Posterior cingulate gyrus (tissue), 11 donors: Measurements from ENCODE around the gene PCARE.

Experiments used
- DNase-seq, 10 donors: peaks; one replicate each; pipeline versions ENCODE4 v3.0.0 to v3.0.0-alpha.2; 2020 to 2021; ENCODE audit warnings: mixed read lengths in 3 of 10
- intact Hi-C: fragments of 100-400 bp; cut with DNase I; formaldehyde crosslinking; loops from one replicate; pipeline ENCODE4 v1.15.1; 2023

Gene PCARE

DNA sequence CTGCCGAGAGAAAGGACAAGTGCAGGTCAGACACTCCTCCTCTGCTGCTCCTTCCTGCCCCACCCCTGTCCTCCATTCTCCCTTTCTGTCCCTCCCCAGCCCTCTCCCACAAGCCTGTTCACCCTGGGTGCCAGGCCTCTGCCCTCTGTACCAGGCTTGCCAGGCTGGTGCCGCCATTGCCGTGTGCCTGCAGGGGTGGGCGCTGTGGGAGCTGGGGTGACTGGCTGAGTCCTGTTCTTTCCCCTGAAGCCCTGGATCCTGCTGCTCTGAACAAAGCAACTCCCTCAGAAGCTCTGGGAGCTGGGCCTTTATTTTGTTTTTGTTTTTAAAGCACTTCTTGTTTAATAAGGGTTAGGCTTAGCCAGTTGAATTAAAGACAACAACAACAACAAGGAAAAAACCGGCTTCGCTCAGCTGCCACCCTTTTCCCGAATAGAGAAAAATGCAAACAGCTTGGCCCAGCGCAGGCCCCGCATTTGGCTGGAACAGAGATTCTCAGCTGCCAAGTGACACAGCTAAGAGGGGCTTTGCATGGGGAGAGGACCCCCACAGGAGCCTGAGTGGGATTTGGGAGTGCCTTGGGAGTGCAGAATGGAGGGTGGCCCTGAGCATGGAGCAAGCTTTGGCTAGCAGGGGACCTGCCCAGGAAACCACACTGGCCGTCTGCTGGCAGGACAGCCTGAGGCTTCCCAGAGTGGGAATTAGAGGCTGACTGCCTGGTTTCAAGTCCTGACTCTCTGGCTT is 9.1 kb downstream of the PCARE start:
- intact Hi-C loops = loop anchor here (10.0 kb wide), 1 partner anchor 130 kb away; no protein-coding TSS in a partner anchor

DNA sequence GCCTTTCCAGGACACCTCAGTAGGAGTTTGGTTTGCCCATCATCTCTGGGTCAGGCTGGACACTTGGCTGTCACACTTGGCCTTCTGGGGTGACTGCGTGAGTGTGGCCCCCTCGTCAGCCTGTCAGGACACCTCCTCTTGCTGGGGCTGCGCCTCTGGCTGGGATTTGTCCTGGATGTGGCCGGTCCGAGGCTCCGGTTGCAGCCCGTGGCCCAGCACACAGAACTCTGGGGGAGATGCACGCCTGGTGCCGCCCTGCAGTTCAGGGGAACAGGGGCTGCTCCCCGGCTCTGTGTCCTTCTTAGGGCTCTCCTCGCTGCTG is 9.6 kb downstream of the PCARE start:
- intact Hi-C loops = loop anchor here (10.0 kb wide), 1 partner anchor 130 kb away; no protein-coding TSS in a partner anchor
- peak in 1 of 10 donors; percentile 21 for DNase-seq

More for the DNA sequence above, 9.1 kb downstream of the PCARE start:
- DNase-seq = peak; percentile 35 to 91 (median 58)

DNA sequence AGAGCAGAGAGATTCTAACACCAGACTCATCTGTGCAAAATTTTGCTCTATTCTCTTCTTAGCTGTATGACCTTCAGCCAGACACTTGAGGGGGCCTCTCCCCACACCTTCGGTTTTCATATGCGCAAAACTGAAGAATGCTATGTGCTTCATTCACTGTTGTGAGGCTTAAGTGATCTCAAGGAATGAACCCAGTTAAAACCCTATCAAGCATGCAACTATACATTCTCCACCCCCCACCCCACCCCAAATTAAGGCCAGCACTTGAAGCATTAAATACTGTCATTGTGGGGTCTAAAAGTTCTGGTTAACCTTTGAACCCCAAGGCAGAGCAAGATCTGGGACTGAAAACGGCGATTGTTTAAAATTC is 10.0 kb downstream of the PCARE start:
- intact Hi-C loops = loop anchor here (10.0 kb wide), 1 partner anchor 130 kb away; no protein-coding TSS in a partner anchor
- DNase-seq = no peak

DNA sequence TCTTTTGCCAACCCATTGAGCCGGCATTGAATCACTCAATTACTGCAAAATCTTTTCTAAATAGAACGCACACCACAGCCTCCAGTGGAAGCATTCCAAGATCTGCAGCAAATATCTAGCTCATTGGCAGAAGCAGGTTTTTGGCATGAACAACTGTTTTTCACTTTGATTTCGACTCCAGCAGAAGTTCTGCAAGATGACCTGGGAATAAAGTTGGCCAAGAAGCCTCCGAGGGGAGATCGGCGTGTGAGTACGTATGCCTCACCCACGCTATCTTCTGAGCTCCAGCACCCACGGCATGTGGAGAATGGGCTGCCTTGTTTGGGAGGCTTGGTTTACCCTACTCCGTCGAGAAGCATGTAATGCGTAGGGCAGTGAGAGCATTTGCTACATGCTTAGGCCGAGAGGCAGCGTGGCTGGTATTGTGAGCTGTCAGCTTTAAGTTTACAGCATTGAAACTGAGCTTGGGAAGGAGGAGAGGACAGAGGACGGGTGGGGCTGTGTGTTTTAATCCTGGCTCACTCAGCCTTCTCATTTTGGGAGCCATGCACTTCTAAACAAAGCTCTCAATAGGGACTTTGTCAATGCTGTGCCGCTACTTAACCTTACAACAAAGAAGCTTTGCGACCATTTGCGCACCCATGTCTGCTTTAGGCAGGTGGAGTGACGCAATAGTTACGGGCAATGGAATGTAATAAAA is 10.5 kb downstream of the PCARE start:
- intact Hi-C loops = loop anchor here (10.0 kb wide), 1 partner anchor 131 kb away; no protein-coding TSS in a partner anchor

DNA sequence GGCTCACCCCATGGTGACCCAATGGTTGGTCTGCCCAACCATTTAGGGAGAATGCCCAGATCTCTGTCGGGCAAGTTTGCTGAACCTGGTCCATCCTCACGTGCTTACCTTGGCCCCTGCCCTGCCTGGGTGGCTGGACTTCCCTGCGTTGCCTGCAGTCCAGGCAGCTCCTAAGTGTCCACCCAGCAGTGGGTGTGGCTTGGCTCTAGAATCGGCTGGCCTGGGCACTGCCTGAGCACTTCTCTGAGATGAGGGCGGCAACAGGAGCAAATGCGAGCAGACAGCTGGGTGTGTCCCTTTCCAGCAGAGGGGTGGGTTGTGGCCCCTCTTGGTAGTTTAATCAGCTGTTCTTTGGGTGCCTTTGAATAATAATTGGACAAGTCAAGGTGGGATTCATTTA is 11.3 kb downstream of the PCARE start:
- intact Hi-C loops = loop anchor here (10.0 kb wide), 1 partner anchor 132 kb away; no protein-coding TSS in a partner anchor
- peak in 3 of 10 donors; percentile 26 to 89 (median 86) for DNase-seq

More for the DNA sequence above, 10.5 kb downstream of the PCARE start:
- peak in 5 of 10 donors; percentile 23 to 90 (median 42) for DNase-seq

DNA sequence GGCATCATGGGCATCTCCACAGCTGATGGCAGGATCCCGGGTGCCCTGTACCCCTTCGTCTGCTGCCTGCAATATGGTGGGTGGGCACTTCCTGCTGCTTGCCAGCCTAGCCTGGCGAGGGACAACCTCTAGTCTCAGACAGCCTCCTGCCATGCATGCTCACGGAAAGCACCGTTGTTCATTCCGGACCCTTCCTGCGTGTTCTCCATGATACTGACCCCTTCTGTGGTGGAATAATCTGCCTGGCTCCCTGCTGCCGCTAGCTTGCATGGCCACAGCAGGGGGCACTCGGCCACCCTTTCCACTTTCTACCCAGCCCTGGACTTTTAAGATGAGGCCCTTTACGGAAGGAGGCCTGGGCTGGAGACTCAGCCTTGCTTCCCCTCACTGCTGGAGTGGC is 12.0 kb downstream of the PCARE start:
- no peak for DNase-seq
- intact Hi-C loops = loop anchor here (10.0 kb wide), 1 partner anchor 132 kb away; no protein-coding TSS in a partner anchor

DNA sequence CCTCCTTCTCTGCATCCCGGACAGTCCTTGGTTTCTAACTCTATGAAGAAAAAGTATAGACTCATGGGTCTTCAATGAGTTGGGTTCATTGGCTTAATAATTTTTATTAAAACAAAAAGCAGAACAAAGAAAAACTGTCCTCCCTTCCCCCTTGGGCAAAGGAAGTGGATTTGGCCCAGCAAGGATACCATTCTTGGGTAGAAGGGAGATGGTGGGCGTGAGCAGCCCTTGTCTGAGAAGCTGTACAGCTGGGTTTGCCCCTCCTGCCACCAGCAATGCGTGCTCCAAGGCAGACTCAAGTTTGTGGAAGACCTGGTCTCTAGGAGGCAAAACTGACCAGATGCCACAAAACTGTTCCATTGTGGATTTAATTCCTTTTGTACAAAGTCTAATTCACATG is 12.7 kb downstream of the PCARE start:
- intact Hi-C loops = loop anchor here (10.0 kb wide), 1 partner anchor 133 kb away; no protein-coding TSS in a partner anchor
- DNase-seq = no peak

DNA sequence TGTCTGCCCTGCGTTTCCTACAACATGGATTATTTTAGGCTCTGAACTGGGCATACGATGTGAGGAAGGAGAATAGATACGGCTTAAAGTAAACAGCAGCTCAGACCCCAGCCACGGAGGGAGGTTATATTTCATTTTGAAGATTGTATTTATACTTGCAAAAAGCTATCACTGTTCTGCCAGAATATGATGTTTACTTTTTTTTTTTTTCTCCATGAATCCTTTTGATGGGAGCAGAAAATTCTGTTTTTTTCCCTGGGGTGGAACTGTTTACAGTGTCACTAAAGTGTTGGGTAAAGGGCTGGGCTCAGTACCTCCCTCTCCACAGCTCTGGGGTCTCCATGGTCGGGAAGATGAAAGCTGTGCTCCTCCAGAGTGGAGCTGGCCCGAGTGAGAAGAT is 13.1 kb downstream of the PCARE start:
- no peak for DNase-seq
- intact Hi-C loops = loop anchor here (10.0 kb wide), 1 partner anchor 134 kb away; no protein-coding TSS in a partner anchor

DNA sequence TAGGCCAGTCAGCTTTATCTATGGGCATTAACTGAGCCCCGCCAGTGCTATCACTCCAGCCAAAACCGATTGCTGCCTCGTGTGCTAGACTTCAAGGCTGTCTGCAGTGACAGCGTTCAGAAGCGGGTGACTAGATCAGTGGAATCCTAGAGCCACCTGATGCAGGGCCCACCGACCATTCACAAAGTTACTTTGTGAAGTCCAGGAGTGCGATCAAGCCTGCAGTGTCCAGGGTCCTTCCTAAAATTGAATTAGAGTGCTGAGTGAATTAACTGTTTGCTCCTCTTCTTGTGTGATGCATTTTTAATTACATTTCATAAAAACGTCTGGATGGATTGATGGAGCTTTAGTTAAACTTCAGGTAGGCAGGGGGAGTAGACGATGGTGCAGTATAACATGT is 13.9 kb downstream of the PCARE start:
- intact Hi-C loops = loop anchor here (10.0 kb wide), 1 partner anchor 134 kb away; no protein-coding TSS in a partner anchor
- no peak for DNase-seq

DNA sequence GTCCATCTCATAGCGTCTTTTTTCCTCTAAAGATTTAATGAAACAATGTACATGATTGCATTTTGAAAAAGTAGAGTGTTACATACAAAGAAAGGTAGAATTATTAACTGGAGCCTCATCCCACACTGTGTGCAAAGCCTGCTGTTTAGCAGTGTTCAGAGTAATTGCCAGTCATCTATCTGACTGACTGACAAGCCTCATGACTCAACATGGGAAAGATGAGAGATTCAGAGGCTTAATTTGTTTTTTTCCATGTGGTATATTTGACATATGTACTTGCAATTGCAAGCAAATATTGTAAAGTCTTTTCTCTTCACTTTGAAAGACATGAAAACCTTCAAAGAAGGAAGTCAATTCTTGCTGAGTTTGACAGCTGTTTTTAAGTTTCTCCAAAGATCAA is 14.7 kb downstream of the PCARE start:
- DNase-seq = no peak
- intact Hi-C loops = loop anchor here (10.0 kb wide), 1 partner anchor 135 kb away; no protein-coding TSS in a partner anchor

DNA sequence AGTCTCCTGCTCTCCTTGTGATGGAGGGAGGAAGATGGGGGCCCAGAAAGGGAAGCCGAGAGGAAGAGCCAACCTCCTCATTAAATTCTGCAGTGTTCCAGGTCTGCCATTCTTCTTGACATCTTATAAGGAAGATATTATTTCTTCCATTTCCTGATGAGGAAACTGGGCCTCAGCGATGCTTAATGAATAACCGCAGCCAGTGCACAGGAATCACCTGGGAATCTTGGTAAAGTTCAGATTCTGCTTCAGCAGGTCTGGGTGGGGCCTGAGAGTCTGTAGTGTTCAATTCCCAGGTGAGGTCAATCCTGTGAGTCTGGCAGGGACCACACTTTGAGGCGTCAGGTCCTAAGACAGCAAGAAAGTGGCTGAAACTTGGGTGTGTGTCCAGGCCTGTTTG is 17.3 kb downstream of the PCARE start:
- DNase-seq = peak in 1 of 10 donors; percentile 0
- intact Hi-C loops = no loop called here

DNA sequence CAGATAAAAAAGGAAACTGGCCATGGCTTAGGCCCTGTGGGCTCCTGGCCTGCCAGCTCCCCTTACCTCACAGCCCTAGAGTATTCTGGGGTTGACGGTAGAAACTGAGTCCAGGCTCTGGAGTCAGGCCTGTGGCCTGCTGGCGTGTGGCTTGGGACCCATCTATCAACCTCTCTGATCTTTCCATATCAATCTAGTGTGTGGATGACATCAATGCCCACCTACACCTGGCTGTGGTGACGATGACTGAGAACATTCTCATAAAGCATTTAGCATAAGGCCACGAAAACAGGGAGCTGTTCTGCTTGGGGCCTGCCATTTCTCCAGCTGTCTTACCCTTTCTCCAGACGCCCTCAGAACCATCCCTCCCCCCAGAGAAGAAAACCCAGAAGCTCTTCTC is 17.9 kb downstream of the PCARE start:
- intact Hi-C loops = no loop called here
- no peak for DNase-seq

DNA sequence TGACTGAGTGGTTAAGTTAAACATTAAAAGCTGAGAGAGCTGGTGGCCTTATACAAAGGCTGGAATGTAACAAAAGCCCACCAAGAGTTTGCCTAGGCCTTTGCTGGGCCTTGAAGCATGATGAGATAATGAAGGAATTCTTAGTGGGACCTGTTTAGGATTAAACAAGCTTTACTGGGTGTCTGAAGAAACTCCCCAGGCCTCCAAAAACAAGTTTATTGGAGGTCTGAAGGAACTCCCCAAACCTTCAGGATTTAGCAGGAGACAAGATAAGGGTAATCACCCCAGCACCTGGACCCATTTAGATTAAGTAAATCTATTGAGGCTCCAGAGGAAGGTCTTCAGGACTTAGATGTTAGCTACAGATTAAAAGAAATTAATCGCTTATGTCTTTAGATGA is 18.7 kb downstream of the PCARE start:
- intact Hi-C loops = no loop called here
- no peak for DNase-seq

DNA sequence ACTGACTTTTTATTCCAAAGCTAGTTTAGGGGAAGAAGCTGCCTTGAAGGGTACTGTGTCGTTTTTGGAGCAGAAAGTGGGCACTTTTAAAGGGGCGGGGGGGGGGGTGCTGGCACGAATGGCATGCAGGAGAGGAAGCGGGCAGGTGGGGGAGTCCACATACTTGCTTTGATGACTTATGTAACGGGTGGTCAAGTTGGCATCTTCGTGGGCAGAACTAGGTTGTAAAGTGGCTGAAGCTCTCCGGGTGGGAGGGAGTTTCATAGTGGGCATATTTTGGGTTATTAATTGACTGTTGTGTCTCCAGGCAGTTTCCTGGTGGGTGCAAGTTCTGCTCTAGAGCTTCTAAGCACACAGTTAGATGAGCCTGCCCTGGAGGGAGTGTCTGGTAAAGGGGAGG is 19.9 kb downstream of the PCARE start:
- intact Hi-C loops = no loop called here
- DNase-seq = no peak

DNA sequence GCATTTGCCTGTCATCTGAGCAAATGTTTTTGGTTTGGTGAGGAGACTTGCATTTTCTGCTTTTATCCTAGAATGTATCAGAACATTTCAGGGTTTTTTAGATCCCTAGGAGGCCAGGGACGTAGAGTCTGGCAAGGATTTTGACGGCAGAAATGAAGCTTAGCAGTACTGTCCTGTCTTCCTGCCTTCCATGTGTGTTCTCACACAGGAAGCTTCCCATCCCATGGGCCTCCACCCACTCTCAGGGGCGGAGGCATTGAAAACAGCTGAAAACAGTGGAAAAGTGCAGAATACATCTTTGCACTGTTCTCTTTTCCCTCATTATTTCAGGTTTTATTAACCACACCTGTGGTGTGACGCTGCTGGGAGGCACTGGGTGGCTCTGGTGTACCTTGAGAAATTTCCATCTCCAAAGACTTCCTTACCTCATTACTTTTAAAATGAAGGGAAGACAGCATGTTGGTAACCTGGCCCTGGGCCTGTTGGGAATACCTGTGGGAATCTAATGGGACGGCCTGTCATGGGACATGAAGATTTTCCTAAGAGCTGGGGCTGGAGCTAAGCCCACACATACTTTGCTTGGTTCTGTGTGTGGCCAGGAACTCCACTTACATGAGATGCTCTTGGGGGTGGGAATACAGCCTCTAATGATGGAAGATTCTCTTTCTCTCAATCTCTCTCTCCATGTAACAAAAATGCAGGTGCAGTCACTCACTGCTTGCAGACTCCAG is 20.5 kb downstream of the PCARE start:
- no peak for DNase-seq
- intact Hi-C loops = no loop called here

DNA sequence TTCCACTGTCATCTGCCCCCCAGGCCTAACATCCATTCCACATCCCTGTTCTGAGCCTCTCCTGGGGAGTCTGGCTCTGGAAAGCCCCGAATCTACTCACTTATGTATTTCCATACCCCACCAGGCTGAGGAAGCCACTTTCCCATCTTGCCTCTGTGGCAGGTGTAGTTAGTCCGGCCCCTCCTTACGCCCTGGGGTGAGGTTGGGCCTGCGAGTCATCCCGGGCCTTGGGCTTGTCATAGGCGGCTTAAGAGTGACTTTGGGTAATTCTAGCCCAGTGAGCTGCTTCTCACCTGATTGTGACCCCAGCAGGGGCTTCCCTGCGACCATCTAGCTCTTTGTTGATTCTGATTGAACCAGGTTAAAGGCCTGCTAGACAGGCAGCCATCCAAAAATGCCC is 21.1 kb downstream of the PCARE start:
- intact Hi-C loops = no loop called here
- no peak for DNase-seq

DNA sequence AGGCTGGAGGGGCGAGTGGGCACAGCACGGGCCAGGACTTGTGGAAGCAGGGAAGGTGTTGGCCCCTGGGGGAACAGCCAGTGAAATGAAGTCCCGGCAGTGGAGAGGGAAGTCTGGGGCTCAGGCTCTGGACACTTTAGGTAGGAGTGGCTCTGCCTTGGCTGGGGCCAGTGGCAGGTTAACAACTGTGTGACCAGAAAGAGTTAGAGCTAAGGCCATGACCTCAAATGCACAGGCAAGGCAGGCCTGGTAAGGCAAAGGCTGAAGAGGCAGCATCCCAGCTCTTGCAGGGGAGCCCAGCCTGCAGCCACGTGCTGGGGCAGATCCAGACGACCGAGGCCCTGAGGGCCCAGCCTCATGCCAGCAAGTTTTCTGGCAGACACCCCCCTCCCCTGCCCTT is 21.5 kb downstream of the PCARE start:
- no peak for DNase-seq
- intact Hi-C loops = no loop called here

DNA sequence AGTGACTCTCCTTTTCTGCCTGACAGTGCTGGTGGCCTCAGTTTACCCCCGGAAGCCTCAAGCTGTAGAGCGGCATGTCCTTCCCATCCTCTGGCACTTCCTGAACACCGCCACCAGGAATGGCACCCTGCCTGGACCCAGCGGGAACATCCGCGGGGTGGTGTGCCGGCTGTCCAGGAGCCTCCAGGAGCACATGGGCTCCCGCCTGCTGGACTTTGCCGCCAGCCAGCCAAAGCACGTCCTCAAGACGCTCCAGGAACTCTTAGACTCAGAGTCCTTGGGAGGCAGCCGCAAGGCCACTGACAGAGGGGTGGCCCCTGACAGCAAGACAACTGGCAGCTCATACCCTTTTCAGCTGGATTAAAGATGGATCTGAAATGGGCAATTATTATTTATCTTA is 22.6 kb downstream of the PCARE start:
- DNase-seq = no peak
- intact Hi-C loops = no loop called here

DNA sequence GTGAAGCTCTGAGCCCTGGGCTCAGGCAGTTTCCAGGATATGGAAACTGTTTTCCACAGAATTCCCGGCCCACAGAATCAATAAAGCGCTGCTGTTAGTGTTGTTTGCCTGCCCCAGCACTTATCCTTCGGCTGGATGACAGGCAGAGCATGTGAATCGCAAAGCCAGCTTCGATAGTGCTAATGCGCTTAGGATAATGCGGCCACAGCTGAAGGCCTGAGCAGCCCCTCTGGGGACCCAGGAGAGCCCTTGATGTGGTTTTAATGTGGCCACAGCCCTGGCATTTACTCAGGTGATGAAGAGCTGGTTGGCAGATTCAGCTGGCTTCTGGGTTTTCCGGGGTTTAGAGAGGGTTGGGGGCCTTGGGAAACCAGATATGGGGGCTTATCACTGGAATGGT is 23.7 kb downstream of the PCARE start:
- intact Hi-C loops = no loop called here
- DNase-seq = no peak

DNA sequence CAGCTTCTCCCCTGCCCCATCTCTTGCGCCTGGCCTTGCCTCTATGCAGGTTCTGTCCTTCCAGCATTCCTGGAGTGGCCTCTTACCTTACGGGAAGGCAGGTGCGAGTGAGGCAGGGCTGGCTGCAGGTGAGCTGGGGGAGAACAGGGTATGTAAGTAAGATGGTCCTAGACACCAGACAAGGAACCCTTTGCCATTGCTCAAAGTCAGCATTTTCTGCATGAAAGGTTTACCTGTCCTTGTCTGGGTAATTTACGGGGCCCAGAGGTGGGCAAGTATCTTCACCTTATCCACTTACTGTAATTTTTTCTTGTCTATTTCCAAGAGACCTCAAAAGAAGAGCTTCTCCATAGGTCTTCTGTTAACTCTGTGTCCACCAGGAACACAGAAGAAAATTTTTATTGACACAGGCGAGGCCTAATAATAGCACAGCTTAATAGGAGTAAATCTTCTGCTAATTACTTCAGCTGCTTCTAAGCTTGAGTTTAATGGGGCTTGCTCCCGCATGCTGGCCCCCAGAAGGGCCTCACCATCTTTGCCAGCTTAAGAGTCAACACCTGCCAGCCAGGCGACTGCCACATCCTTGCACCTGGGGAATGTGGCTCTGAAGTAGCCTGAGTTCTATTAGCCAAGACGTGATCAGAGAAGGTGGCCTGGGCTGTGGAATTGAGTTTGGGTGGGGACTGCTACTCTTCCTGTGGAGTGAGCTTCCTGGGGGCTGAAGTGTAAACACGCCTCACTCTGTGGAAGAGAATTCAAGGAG is 27.1 kb downstream of the PCARE start:
- no peak for DNase-seq
- intact Hi-C loops = no loop called here
